SK-N-SH treated with all-trans-retinoic acid at 6 μM for 48 hours (cell line): ENCODE results near the gene MYLIP.

ENCODE experiments used
- ISL1 ChIP-seq: fragments of 250-450 bp; sonication (Bioruptor Pico); IDR thresholded peaks from 2 replicates; pipeline ENCODE4 v2.1.2; 2022; ENCODE audit warnings: mild to moderate bottlenecking, moderate library complexity
- PATZ1 ChIP-seq: fragments of 250-450 bp; sonication (Bioruptor Pico); IDR thresholded peaks from 2 replicates; pipeline ENCODE4 v1.8.0; 2020; ENCODE audit warnings: mild to moderate bottlenecking, moderate library complexity, borderline replicate concordance
- TOX ChIP-seq: fragments of 250-450 bp; sonication (Bioruptor Pico); IDR thresholded peaks from 2 replicates; pipeline ENCODE4 v1.8.0; 2021; ENCODE audit warnings: mild to moderate bottlenecking, moderate library complexity, borderline replicate concordance
- TSHZ2 ChIP-seq: fragments of 250-450 bp; sonication (Bioruptor Pico); IDR thresholded peaks from 2 replicates; pipeline ENCODE4 v1.5.0; 2020; ENCODE audit warnings: mild to moderate bottlenecking, moderate library complexity

GRCh38 chr6:16180696-16181438, 52.0 kb downstream of the MYLIP start:
- no peak for TF ChIP-seq TOX (CRISPR knock-in tag)
- no peak for TF ChIP-seq TSHZ2 (CRISPR knock-in tag)
- no peak for TF ChIP-seq ISL1 (CRISPR knock-in tag)
- TF ChIP-seq PATZ1 (CRISPR knock-in tag), result no peak
